HG02885 (cell line): ENCODE measurements around the gene ZXDC.

Experiments used
- ATAC-seq: cut with Tn5 transposase; IDR thresholded peaks from one replicate; pipeline ENCODE4 v1.9.1; 2021; ENCODE audit warnings: mild to moderate bottlenecking; ENCODE audit not compliant: unreplicated experiment, poor library complexity

Gene ZXDC

GRCh38 chr3:126493739-126494138 lies 18.0 kb upstream of the ZXDC start:
- no peak for ATAC-seq

GRCh38 chr3:126493051-126493450 lies 17.4 kb upstream of the ZXDC start:
- ATAC-seq: no peak

DNA sequence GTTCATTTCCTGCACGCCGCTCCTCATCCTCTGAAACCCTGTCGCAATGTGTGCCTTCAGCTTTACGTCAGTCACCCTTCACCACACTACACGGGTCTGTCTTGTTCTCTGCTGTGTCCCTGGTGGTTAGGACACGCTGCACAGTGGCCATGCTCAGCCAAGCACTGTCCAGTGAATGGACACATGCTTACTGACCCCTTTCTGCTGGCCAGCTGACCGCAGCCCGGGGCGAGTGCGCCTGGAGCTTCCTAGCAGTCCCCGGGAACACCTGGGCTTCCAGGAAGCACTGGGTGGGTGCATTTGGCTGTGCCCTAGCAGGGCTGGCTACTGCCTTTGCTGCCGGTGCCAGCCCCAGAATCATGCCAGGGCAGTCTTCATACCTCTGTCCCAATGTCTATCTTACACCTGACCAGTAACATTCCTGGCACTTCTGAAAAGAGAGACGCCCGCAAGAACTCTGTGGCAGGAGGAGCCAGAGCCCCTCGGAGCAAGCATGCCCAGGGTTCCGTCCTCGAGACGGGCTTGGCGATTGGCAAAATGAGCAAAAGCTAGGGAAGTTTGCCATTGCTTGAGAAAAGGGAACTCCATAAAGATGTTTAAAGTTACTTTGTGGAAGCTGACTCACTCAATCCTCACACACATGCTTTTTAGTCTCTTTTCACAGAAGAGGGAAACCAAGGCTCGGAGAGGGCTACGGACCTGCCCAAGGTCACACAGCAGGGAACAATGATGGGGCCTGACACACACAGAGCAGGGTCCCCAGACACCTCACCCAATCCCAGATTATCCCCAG lies 15.7 kb upstream of the ZXDC start:
- no peak for ATAC-seq

DNA sequence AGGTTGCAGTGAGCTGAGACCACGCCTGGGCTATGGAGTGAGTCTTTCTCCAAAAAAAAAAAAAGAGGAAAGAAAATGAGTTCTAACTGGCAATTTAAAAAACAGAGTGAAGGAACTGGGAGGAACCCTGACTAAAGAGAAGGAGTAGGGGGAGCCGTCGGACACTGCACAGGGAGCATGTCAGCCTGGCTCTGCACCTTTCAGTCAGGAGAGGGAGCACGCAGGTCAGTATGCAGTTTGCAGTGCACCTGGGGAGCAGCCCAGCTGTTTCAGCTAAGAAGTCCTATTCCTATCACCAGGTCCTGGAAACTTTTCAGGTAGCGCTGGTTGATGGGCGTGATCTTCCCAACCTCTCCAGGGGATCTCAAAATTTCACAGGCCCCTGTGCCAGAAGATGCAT lies 14.9 kb upstream of the ZXDC start:
- no peak for ATAC-seq

- no peak for ATAC-seq
Observed at GRCh38 chr3:126488886-126489569, 13.3 kb upstream of the ZXDC start.

- ATAC-seq: no peak
Observed at GRCh38 chr3:126488185-126488584, 12.5 kb upstream of the ZXDC start.

GRCh38 chr3:126487151-126487771 lies 11.6 kb upstream of the ZXDC start:
- ATAC-seq: no peak

DNA sequence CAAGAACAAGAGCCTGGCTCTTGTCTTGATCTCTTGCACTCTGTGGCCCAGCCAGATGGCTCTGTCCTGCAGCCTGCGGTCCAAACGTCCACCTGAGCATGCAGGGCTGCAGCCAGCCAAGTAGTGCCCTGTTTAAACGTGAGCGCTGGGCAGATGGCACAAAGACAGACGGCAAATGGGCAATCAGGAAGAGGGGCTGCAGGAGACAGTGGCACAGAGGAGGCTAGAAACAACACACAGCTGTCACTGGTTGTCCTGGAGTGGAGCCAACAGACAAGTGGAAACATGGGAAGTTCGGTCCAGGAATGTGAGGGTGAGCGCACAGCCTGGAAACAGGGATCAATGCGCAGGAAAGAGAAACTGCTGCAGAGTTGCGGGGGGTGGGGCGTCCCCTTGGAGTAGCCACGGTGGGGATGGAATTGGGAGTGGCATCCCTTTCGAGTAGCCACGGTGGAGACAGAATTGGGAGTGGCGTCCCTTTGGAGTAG lies 10.7 kb upstream of the ZXDC start:
- ATAC-seq: no peak

- no peak for ATAC-seq
Observed at GRCh38 chr3:126485956-126486355, 10.3 kb upstream of the ZXDC start.

DNA sequence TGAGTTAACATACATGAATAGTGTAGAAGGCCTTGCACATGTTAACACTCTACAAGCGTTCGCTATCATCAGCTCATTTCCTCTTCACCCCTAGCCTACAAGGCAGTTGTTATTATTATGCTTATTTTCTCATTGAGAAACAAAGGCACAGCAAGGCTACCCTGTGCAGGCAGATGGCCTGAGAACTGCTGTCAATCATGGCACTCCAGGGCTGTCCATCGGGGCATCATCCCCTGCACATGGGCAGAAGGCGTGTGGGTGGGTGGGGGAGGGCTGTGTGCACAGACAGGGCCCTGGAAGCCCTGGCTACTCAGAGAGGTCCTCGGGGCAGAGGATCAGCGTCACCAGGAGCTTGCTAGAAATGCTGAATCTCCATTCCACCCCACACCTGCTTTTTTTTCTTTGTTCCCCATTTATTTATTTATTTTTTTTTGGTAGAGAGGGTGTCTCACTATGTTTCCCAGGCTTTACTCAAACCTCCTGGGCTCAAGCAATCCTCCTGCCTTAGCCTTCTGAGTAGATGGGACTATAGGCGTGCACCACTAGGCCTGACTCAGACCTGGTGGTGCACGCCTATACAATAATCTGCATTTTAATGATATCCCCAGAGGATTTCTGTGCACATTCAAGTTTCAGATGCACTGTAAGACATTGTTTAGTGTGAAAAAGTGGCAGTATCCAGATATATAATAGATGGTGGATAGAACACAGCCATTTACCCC lies 9.6 kb upstream of the ZXDC start:
- ATAC-seq: no peak

- no peak for ATAC-seq
Observed at GRCh38 chr3:126484662-126485061, 9.0 kb upstream of the ZXDC start.

GRCh38 chr3:126484148-126484547 lies 8.5 kb upstream of the ZXDC start:
- ATAC-seq: no peak

GRCh38 chr3:126483321-126483761 lies 7.7 kb upstream of the ZXDC start:
- no peak for ATAC-seq

DNA sequence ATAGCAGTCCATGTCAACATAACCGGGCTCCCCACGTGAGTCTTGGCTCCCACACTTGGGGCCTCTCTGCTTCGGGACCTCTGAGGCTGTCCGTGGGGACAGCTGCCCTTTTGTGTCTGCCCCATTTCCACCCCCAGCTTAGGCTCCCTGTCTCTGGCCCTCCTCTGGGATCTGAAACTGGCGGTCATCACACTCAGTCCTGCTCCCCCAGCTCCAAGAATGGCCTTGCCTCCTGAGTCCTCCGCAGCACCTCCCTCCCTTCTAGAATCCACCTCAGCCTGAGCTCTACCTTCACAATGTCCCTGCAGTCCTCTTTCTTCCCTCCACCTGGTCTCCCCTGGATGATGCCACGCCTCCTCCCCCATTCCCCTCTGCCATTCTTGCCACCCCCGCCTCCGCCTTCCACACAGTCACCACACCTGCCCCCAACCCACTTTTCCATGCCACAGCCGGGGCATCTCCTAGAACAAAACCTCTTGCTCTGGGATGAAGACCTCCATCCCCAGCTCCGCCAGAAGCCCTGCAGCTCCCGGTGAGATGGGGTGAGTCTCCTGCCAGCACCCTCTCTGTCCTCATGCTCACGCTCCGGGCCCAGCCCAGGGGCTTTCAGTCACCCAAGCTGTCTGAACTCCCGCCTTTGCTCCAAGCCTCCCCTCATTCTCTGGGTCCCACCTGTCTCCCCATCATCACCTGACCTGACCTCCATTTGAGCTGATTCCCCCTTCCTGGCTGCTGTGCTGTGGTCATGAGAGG lies 7.0 kb upstream of the ZXDC start:
- ATAC-seq: no peak

GRCh38 chr3:126481808-126482502 lies 6.3 kb upstream of the ZXDC start:
- ATAC-seq: no peak

GRCh38 chr3:126480861-126481260 lies 5.2 kb upstream of the ZXDC start:
- ATAC-seq: no peak

- ATAC-seq: no peak
Observed at GRCh38 chr3:126480206-126480605, 4.5 kb upstream of the ZXDC start.

- ATAC-seq: no peak
Observed at GRCh38 chr3:126479642-126480041, 4.0 kb upstream of the ZXDC start.

DNA sequence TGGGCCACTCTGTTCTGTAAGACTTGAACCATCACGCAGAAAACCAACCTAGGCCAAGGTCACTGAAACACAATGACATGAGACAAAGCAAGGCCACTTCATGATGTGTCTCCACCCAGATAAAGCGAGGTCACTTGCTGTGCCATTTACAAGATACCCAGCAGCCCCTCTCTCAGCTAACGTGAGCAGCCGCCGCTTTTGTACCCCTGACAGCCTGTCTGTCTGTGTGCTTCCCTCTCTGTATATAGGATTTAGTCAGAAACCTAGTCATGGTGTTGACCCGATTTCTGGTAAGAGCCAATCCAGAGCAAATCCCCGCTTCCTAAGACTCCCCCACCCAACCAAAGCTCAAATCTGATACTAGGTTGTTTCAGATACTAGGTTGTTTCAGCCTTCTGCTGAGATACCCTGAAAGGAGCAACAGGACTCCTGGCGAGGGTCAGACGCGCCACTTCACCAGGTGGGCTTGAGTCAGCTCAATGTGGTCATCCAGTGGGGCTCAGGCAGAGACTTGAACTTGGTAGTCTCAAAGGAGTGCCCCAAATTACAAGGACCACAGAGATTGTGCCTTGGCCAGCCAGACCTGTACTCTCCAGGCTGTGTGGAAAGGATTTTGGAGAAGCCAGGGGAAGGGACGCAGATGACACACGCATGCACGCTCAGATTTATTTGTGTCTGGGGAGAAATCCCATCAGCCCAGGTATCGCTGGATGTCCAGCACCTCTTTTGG lies 3.1 kb upstream of the ZXDC start:
- no peak for ATAC-seq
